Left forelimb (tissue), 1 donor: ENCODE results near the gene TSPAN12.

Experiments
- DNase-seq: peaks from one replicate; pipeline ENCODE4 v3.0.0-alpha.2; 2018; ENCODE audit warnings: low spot score

TSPAN12 gene

GRCh38 chr7:120842121-120842621, 15.8 kb downstream of the TSPAN12 start:
- no peak for DNase-seq

GRCh38 chr7:120841608-120842007, 16.3 kb downstream of the TSPAN12 start:
- no peak for DNase-seq

GRCh38 chr7:120838281-120838682, 19.7 kb downstream of the TSPAN12 start:
- DNase-seq, result no peak

GRCh38 chr7:120837599-120837998, 20.3 kb downstream of the TSPAN12 start:
- no peak for DNase-seq

GRCh38 chr7:120836556-120837115, 21.3 kb downstream of the TSPAN12 start:
- DNase-seq, result no peak

GRCh38 chr7:120834726-120835125, 23.2 kb downstream of the TSPAN12 start:
- DNase-seq, result no peak

GRCh38 chr7:120833546-120833945, 24.4 kb downstream of the TSPAN12 start:
- no peak for DNase-seq

- DNase-seq, result no peak
Observed at GRCh38 chr7:120832803-120833202, 25.1 kb downstream of the TSPAN12 start.

- no peak for DNase-seq
Observed at GRCh38 chr7:120831260-120831659, 26.7 kb downstream of the TSPAN12 start.

- DNase-seq, result no peak
Observed at GRCh38 chr7:120829487-120829886, 28.5 kb downstream of the TSPAN12 start.

- no peak for DNase-seq
Observed at GRCh38 chr7:120828528-120828927, 29.4 kb downstream of the TSPAN12 start.

- no peak for DNase-seq
Observed at GRCh38 chr7:120827371-120828118, 30.4 kb downstream of the TSPAN12 start.

GRCh38 chr7:120825576-120825975, 32.4 kb downstream of the TSPAN12 start:
- no peak for DNase-seq

GRCh38 chr7:120825152-120825551, 32.8 kb downstream of the TSPAN12 start:
- no peak for DNase-seq

- DNase-seq, result no peak
Observed at GRCh38 chr7:120819861-120820260, 38.1 kb downstream of the TSPAN12 start.

GRCh38 chr7:120817851-120818250, 40.1 kb downstream of the TSPAN12 start:
- DNase-seq, result no peak

- no peak for DNase-seq
Observed at GRCh38 chr7:120814253-120814939, 43.5 kb downstream of the TSPAN12 start.

- DNase-seq, result no peak
Observed at GRCh38 chr7:120813546-120814252, 44.2 kb downstream of the TSPAN12 start.

- DNase-seq, result no peak
Observed at GRCh38 chr7:120813089-120813488, 44.9 kb downstream of the TSPAN12 start.

GRCh38 chr7:120809260-120809659, 48.7 kb downstream of the TSPAN12 start:
- no peak for DNase-seq

- DNase-seq, result no peak
Observed at GRCh38 chr7:120807390-120807789, 50.6 kb downstream of the TSPAN12 start.

GRCh38 chr7:120806669-120807068, 51.3 kb downstream of the TSPAN12 start:
- no peak for DNase-seq
